ENCODE data around the gene SPACDR. TPM values are rescaled to one million over a fixed set of nuclear protein-coding genes. Genes with fewer than 3 reads are reported as not detected.
A peak's percentile ranks its signal among the peaks of the same experiment; 100 is the strongest.

SPACDR gene
- total RNA-seq, 1 experiment from 2014 or later = not detected

- no peak for TF ChIP-seq CTCF (conservative IDR thresholded peaks at IDR 0.05)
- Mint-ChIP-seq H3K27ac (peak overlapping the region; percentile 79 to 95 (median 89); a peak in 4 of 7 replicates), H3K27me3 (ENCODE audit: low read depth) (peaks cover 9% of the 10 kb centered on the region), H3K4me3 (peak overlapping the region; percentile 87 to 96; a peak in 4 of 5 replicates), H3K4me1 (peaks cover 45 to 46% of the 10 kb centered on the region in 2 experiments), H3K9me3 (peaks cover 0 to 5% of the 10 kb centered on the region in 2 experiments; a peak in 1 of 5 replicates), H3K36me3 (ENCODE audit: insufficient read depth in 1 of 3, low read depth in 3 of 3) (peaks cover 37 to 57% (median 40%) of the 10 kb centered on the region in 3 experiments)
- H3K79me2 ChIP-seq (ENCODE audit: insufficient read depth, low read length) = no peaks in the 10 kb centered on the region; the same call in 1 of the 2 replicates
- no peak overlapping the region for H4K5ac ChIP-seq (ENCODE audit: insufficient read length, low read depth, low read length)
- H2BK20ac ChIP-seq (ENCODE audit: low read depth, low read length, poor library complexity, severe bottlenecking) = no peak overlapping the region
- H3K23me2 ChIP-seq (ENCODE audit: insufficient read length, low read depth, low read length, poor library complexity, severe bottlenecking) = peaks cover 11% of the 10 kb centered on the region
- no peak overlapping the region for H4K8ac ChIP-seq (replicated peaks; ENCODE audit: insufficient read length, low read depth, low read length)
- no peaks in the 10 kb centered on the region for H3K9me3 ChIP-seq (ENCODE audit: control insufficient read depth, low read depth, low read length)
- H3K27ac ChIP-seq (ENCODE audit: insufficient read length, low read depth, low read length) = no peak overlapping the region
- peaks cover 3% of the 10 kb centered on the region for H3K79me1 ChIP-seq (ENCODE audit: insufficient read depth, low read depth, low read length, poor library complexity, severe bottlenecking)
- no peak overlapping the region for H3K14ac ChIP-seq (ENCODE audit: insufficient read depth, low read length)
- H3K9ac ChIP-seq (ENCODE audit: extremely low read depth, insufficient read length, low read length) = no peak overlapping the region
- no peak overlapping the region for H2BK5ac ChIP-seq (ENCODE audit: insufficient read length, low read length)
- H4K20me1 ChIP-seq (ENCODE audit: control insufficient read depth, insufficient read depth, insufficient read length) = no peaks in the 10 kb centered on the region
- no peak overlapping the region for H2BK120ac ChIP-seq (ENCODE audit: low read depth, low read length, poor library complexity, severe bottlenecking)
- H3K4me1 ChIP-seq (ENCODE audit: insufficient read depth, low read length) = no peaks in the 10 kb centered on the region
- no peak for DNase-seq
- no peak overlapping the region for H3K4me2 ChIP-seq (ENCODE audit: insufficient read depth, insufficient read length, low read length)
- no CpG with 5 or more reads among the region's 10 CpGs for WGBS (ENCODE audit: extremely low coverage, insufficient read length, low lambda C conversion rate)
- no peak overlapping the region for H2BK12ac ChIP-seq (ENCODE audit: insufficient read length, low read depth, low read length)
- H3K27me3 ChIP-seq (ENCODE audit: insufficient read depth, low read length) = no peaks in the 10 kb centered on the region
- H3T11ph ChIP-seq (ENCODE audit: low read length) = no peak overlapping the region
- H3K56ac ChIP-seq (ENCODE audit: insufficient read length, low read depth, low read length) = no peak overlapping the region
- no peak overlapping the region for H2AFZ ChIP-seq (ENCODE audit: low read length)
- H2AK5ac ChIP-seq (ENCODE audit: insufficient read length, low read length) = no peak overlapping the region
- H3K4ac ChIP-seq (ENCODE audit: low read depth, low read length) = no peak overlapping the region
- no peak overlapping the region for H4K91ac ChIP-seq (ENCODE audit: insufficient read length, low read depth, low read length)
- no peak overlapping the region for H3K18ac ChIP-seq (ENCODE audit: insufficient read length, low read depth, low read length)
- H3K23ac ChIP-seq (ENCODE audit: insufficient read length, low read depth, low read length) = no peak overlapping the region
- no peak overlapping the region for H2BK15ac ChIP-seq (ENCODE audit: low read depth, low read length)
Observed at GRCh38 chr7:100433592-100434296, 30.3 kb downstream of the SPACDR start.

Measured in H9 (cell line).